Esophagus (tissue), 2 donors: ENCODE results near the gene KLHL17. TPM values are rescaled to one million over a fixed set of nuclear protein-coding genes. Genes with fewer than 3 reads are reported as not detected.
A peak's percentile ranks its signal among the peaks of the same experiment; 100 is the strongest.

ENCODE experiments used
- H3K27ac ChIP-seq, 2 donors: one replicate each; pipeline ENCODE4 v1.5.1; 2013; ENCODE audit warnings: low read depth in 2 of 2, mild to moderate bottlenecking in 2 of 2, inconsistent platforms in 1 of 2, low read length in 1 of 2, moderate library complexity in 1 of 2
- H3K27me3 ChIP-seq, 2 donors: one replicate each; pipeline ENCODE4 v1.6.1; 2013; ENCODE audit warnings: low read length in 2 of 2, control low read depth in 1 of 2, mild to moderate bottlenecking in 1 of 2; ENCODE audit not compliant: insufficient read depth in 2 of 2, control insufficient read depth in 1 of 2
- H3K36me3 ChIP-seq, 2 donors: one replicate each; pipeline ENCODE4 v1.6.1; 2013; ENCODE audit warnings: low read length in 1 of 2; ENCODE audit not compliant: control insufficient read depth in 2 of 2, insufficient read depth in 2 of 2
- H3K4me1 ChIP-seq, 2 donors: one replicate each; pipeline ENCODE4 v1.6.1; 2013; ENCODE audit warnings: low read length in 1 of 2; ENCODE audit not compliant: control insufficient read depth in 2 of 2, insufficient read depth in 2 of 2
- H3K4me3 ChIP-seq, 2 donors: one replicate each; pipeline ENCODE4 v1.5.1; 2013; ENCODE audit warnings: low read length in 2 of 2, mild to moderate bottlenecking in 2 of 2, low read depth in 1 of 2, moderate library complexity in 1 of 2
- H3K9me3 ChIP-seq, 2 donors: one replicate each; pipeline ENCODE4 v1.6.1; 2013; ENCODE audit warnings: mild to moderate bottlenecking in 2 of 2, low read depth in 1 of 2, low read length in 1 of 2, moderate library complexity in 1 of 2; ENCODE audit not compliant: control insufficient read depth in 2 of 2, insufficient read depth in 1 of 2
- WGBS, 2 donors: extraction: QIAGEN DNeasy Blood & Tissue Kit; methylation state at CpG; one replicate each; pipeline ENCODE4 v1.1.7; 2013; 5-methylcytosine and 5-hydroxymethylcytosine counted together
- polyA plus RNA-seq, 2 donors: library from polyadenylated mRNA; stranded (reverse); fragments of 200-250 nt; gene quantifications; one replicate each; pipeline ENCODE4 v1.2.3, GENCODE V29; 2013
- donor health status: healthy with polysubstance abuse.
- donor health status: Bipolar disorder and iron deficiency.

Gene KLHL17
- polyA plus RNA-seq, 2 donors: 11.9 to 21.8 TPM

DNA sequence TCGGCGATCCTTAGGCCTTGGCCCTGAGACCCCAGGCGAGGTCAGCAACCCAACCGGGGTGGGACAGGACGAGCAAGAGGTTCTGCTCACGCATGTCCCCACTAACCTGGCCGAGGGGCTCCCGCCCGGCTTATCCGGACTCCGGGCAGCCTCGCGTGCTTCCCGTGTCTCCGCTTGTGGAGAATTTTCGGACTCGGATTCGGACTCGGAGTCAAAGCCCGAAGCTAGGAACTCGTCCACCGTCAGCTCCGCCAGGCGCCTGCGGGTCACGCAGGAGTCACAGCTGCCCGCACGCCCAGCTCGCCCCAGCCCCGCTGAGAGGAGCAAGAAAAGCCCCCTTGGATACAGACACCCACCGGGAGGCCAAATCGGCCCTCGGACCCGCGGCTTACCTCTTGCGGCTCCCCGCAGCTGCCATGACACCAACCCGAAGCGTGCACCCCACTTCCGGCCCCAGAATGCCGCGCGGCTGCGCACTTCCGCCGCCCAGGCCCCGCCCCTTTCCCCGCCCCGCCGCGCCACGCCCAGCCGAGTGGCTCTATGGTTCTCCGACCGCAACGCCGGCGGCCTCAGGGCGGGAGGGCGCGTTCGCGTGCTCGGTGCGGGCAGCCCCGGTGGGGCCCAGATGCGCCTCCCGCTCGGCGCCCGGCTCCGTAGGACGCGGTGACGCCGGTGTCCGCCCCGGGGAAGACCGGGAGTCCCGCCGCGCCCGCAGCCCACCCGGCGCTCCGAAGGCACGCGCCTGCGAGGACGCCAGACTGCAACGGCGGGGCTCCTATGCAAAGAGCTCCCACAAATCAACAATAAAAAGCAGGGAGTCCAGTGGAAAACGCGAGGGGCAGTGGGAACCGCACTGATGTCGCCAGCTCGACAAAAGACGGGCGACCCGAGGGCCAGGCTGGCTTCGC, 1.3 kb upstream of the KLHL17 start, which contains the start of gene NOC2L:
Gene NOC2L, minus strand, starts transcription at position 434 of the 908 bp plus-strand sequence. Its CDS starts 16 bp downstream, at position 418.
- H3K36me3 ChIP-seq: peaks cover 6 to 35% of the 10 kb centered on the region in 2 donors
- H3K27ac ChIP-seq: peak within 1 kb of the TSS in 1 of 2 donors; percentile 27
- peaks cover 0 to 11% of the 10 kb centered on the region in 2 donors for H3K4me1 ChIP-seq
- H3K4me3 ChIP-seq: peak within 1 kb of the TSS; percentile 91 to 92
- no peaks in the 10 kb centered on the region for H3K9me3 ChIP-seq
- WGBS, 2 donors: 6 to 7% methylated on average over 90 to 101 of the region's 101 CpGs
- no peaks in the 10 kb centered on the region for H3K27me3 ChIP-seq

DNA sequence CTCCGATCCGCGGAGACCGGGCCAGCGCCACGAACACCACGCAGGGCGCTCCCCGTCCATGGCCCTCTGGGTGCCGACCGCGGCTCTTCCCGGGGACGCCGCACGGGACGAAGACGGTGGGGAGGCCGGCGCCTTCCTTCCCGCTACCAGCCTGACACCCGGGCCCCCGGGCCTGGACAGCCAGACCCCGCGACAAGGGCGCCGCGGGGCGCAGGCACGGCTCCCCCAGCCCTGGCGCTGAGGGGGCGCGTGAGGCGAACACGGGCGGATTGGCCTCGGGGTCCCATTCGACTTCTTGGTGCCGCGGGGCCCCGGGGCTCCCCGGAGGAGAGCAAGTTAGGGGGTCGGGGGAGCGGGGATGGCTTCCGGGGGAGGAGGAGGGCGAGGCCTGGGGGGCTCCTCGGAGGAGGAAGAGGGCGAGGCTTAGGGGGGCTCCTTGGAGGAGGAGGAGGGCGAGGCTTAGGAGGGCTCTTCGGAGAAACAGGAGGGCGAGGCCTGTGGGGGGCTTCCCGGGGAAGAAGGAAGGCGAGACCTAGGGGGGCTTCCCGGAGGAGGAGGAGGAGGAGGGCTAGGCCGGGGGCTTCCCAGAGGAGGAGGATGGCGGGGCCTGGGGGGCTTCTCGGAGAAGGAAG, 537 bp upstream of the KLHL17 start:
- 24 to 25% methylated on average over 56 to 57 of the region's 57 CpGs for WGBS, 2 donors
- Histone ChIP-seq H3K36me3 (peaks cover 3 to 29% of the 10 kb centered on the region in 2 donors), H3K27me3 (no peaks in the 10 kb centered on the region), H3K4me3 (peak overlapping the region; percentile 91 to 92), H3K4me1 (peaks cover 0 to 11% of the 10 kb centered on the region in 2 donors), H3K9me3 (no peaks in the 10 kb centered on the region), H3K27ac (peak overlapping the region in 1 of 2 donors; percentile 8)

DNA sequence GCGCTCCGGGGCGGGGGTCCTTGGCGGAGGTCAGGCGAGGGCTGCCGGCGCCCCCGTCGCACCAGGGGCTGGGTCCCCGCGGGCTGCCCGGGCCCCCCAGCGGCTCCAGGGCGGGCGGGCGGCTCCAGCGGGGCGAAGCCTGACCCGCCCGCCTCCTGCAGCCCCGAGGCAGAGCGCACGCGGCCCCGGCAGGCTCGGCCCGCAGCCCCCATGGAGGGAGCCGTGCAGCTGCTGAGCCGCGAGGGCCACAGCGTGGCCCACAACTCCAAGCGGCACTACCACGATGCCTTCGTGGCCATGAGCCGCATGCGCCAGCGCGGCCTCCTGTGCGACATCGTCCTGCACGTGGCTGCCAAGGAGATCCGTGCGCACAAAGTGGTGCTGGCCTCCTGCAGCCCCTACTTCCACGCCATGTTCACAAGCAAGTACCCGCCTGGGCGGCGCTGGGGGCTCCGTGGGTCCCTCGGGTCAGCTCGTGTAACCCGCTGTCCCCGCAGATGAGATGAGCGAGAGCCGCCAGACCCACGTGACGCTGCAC, 817 bp downstream of the KLHL17 start:
- Histone ChIP-seq H3K4me3 (peak overlapping the region; percentile 61 to 91), H3K27me3 (no peaks in the 10 kb centered on the region), H3K4me1 (peaks cover 0 to 13% of the 10 kb centered on the region in 2 donors), H3K27ac (no peak overlapping the region), H3K36me3 (peaks cover 0 to 25% of the 10 kb centered on the region in 2 donors), H3K9me3 (no peaks in the 10 kb centered on the region)
- WGBS, 2 donors: 37 to 49% methylated on average over 39 to 56 of the region's 56 CpGs

DNA sequence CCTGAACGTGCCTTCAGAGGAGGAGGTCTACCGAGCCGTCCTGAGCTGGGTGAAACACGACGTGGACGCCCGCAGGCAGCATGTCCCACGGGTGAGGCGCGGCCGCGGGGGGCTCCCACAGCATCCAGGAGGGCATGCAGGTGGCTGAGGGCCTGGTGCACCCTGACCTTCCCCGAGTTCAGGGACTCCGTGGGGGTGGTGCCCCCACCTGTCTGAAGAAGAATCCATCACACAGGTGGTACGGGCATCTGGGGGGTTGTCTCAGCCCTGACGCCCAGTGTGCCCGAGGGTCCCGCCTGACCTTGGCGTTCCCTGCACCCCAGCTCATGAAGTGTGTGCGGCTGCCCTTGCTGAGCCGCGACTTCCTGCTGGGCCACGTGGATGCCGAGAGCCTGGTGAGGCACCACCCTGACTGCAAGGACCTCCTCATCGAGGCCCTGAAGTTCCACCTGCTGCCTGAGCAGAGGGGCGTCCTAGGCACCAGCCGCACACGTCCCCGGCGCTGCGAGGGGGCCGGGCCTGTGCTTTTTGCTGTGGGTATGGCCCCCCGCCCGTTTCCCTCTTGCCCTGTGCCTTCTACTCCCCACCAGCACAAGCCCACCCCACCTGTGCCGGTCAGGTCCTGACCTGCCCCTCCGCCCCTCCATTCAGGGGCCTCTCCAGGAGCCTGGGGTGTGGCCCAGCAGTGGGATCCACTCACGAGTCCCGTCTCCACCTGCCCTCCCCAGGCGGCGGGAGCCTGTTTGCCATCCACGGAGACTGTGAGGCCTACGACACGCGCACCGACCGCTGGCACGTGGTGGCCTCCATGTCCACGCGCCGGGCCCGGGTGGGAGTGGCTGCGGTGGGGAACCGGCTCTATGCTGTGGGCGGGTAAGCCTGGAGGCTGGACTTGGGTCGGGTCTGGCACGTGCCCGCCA, 2.3 kb downstream of the KLHL17 start:
- no peaks in the 10 kb centered on the region for H3K9me3 ChIP-seq
- H3K27me3 ChIP-seq: no peaks in the 10 kb centered on the region
- H3K4me3 ChIP-seq: no peak overlapping the region
- H3K36me3 ChIP-seq: peaks cover 0 to 21% of the 10 kb centered on the region in 2 donors
- 90 to 91% methylated on average over 56 to 57 of the region's 57 CpGs for WGBS, 2 donors
- H3K4me1 ChIP-seq: peaks cover 0 to 20% of the 10 kb centered on the region in 2 donors
- H3K27ac ChIP-seq: no peak overlapping the region

DNA sequence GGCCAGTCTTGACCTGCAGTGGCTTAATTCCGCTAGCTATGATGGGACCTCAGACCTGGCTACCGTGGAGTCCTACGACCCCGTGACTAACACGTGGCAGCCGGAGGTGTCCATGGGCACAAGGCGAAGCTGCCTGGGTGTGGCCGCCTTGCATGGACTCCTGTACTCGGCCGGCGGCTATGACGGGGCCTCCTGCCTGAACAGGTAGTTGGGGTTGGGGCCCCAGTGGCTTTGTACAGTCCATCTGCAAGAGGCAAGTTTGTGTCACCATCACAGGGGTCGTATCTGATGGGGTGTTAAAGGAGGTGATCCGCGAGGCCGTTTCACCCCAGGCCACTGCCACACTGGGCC, 2.9 kb downstream of the KLHL17 start:
- no peak overlapping the region for H3K4me3 ChIP-seq
- H3K36me3 ChIP-seq: peaks cover 0 to 21% of the 10 kb centered on the region in 2 donors
- no peaks in the 10 kb centered on the region for H3K9me3 ChIP-seq
- H3K4me1 ChIP-seq: peaks cover 0 to 22% of the 10 kb centered on the region in 2 donors
- WGBS, 2 donors: 69 to 70% methylated on average over 16 of the region's 16 CpGs
- H3K27ac ChIP-seq: no peak overlapping the region
- no peaks in the 10 kb centered on the region for H3K27me3 ChIP-seq

DNA sequence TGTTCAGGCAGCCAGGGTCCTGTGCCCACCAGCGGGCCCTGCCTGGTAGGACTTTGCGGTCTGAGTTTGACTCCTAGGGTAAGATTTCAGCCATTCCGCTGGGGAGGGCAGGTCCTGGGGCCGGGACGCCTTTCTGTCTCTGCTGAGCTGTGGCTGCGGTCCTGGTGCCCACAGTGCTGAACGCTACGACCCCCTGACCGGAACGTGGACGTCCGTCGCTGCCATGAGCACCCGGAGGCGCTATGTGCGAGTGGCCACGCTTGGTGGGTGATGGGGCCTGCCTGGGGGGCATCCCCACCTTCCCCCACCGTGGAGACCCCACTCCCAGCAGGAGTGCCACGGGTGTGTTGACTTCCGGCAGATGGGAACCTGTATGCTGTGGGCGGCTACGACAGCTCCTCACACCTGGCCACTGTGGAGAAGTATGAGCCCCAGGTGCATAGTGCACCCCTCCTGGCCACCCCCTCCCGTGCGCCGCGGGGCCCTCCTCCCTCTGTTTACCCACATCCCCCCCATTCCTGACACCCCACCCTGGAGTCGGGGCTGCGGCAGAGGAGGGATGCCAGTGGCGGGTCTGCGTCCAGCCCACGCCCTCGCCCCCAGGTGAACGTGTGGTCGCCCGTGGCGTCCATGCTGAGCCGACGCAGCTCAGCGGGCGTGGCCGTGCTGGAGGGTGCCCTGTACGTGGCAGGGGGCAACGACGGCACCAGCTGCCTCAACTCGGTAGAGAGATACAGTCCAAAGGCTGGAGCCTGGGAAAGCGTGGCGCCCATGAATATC, 3.6 kb downstream of the KLHL17 start:
- Histone ChIP-seq H3K4me3 (no peak overlapping the region), H3K4me1 (peaks cover 0 to 22% of the 10 kb centered on the region in 2 donors), H3K9me3 (no peaks in the 10 kb centered on the region), H3K27me3 (no peaks in the 10 kb centered on the region), H3K27ac (no peak overlapping the region), H3K36me3 (peaks cover 0 to 21% of the 10 kb centered on the region in 2 donors)
- 85 to 92% methylated on average over 45 to 47 of the region's 47 CpGs for WGBS, 2 donors

DNA sequence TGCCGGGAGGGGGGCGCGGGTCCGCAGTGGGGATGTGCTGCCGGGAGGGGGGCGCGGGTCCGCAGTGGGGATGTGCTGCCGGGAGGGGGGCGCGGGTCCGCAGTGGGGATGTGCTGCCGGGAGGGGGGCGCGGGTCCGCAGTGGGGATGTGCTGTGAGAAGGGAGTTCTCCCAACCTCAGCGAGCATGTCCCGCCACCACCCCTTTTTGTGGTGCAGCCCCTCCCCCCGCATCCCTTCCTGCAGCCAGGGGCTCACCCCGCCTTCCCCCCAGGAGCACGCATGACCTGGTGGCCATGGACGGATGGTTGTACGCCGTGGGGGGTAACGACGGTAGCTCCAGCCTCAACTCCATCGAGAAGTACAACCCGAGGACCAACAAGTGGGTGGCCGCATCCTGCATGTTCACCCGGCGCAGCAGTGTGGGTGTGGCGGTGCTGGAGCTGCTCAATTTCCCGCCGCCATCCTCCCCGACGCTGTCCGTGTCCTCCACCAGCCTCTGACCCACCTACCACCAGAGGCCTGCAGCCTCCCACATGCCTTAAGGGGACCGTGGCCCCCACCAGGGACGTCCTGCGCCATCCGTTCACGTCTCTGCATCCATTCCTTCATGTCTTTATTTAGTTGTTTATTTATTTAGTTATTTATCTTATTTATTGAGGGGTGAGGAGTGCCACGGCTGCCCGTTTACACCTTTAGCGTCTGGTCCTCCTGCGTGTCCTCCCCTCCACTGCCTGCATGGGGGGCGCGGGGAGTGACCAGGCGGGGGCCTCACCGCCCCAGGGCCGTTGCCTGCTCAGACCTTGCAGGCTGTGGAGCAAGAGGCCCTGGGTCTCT, 4.5 kb downstream of the KLHL17 start:
- H3K36me3 ChIP-seq: peaks cover 0 to 21% of the 10 kb centered on the region in 2 donors
- H3K9me3 ChIP-seq: no peaks in the 10 kb centered on the region
- H3K27ac ChIP-seq: peak overlapping the region in 1 of 2 donors; percentile 98
- peaks cover 0 to 22% of the 10 kb centered on the region in 2 donors for H3K4me1 ChIP-seq
- H3K27me3 ChIP-seq: no peaks in the 10 kb centered on the region
- WGBS, 2 donors: 92% methylated on average over 33 to 42 of the region's 51 CpGs
- no peak overlapping the region for H3K4me3 ChIP-seq

DNA sequence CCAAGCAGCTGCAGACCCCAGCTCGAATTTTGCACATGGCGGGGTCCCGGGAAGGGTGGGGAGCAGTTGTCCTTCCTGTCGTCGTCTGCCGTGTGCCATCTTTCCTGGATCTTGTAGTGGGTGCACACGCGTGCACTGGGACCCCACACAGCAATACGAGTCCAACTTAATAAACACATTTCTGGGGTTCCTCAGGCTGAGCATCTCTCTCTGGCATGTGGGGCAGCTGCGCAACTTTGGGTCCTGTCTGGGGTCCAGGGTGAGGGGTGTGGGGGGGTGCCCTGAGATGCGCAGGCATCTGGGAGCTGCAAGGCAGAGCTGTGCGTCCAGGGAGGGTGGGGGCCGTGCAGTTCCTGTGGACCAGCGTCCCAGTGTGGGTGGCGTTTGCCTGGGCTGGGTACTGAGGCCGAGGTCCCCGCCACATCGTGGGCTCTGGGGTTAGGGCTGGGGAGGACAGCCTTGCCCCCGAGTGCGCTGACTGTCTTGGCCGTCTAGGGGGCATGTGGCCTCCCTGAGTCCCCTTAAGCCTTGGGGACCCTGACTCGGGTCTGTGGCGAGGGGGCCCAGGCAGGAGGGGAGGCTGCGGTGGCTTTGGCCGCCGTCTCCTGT, 5.2 kb downstream of the KLHL17 start:
- peaks cover 0 to 26% of the 10 kb centered on the region in 2 donors for H3K4me1 ChIP-seq
- H3K36me3 ChIP-seq: peaks cover 0 to 21% of the 10 kb centered on the region in 2 donors
- WGBS, 2 donors: 74 to 78% methylated on average over 24 to 26 of the region's 26 CpGs
- peak overlapping the region; percentile 69 to 83 for H3K4me3 ChIP-seq
- no peaks in the 10 kb centered on the region for H3K9me3 ChIP-seq
- H3K27ac ChIP-seq: peak overlapping the region; percentile 97 to 98
- no peaks in the 10 kb centered on the region for H3K27me3 ChIP-seq
